ENCODE measurements around the gene ZSCAN16. TPM values are rescaled to one million over a fixed set of nuclear protein-coding genes. Genes with fewer than 3 reads are reported as not detected.

The ZSCAN16 gene
- total and polyA plus RNA-seq, 9 of the 15 experiments (the other 6 are each of a cell fraction or from before 2014, with no cell fraction given) = 0.08 TPM; not detected in 8

DNA sequence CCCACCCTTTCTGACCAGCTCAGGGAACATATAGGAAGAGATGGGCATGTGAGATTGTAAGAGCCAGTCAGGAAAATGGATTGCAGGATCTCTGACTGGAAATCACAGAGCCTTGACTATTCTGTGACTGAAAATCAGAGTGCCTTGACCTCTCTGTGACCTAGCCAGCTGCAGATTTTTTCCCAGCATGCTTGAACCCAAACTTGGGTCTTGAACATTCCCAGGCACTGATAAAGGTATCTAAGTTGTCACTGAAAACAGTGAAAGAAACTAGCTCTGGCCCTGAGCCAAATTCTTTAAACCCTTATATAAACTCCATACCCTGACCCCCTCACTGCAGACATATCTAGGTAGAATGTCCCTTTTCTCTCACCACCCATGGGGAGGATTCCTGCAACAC, 46.4 kb upstream of the ZSCAN16 start (continued):
- TF ChIP-seq, protein P1, sequence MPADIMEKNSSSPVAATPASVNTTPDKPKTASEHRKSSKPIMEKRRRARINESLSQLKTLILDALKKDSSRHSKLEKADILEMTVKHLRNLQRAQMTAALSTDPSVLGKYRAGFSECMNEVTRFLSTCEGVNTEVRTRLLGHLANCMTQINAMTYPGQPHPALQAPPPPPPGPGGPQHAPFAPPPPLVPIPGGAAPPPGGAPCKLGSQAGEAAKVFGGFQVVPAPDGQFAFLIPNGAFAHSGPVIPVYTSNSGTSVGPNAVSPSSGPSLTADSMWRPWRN (IDR thresholded peaks at IDR 0.05; ENCODE audit: low read depth) = no peak
- TF ChIP-seq NFIX (CRISPR knock-in tag; IDR thresholded peaks at IDR 0.05; ENCODE audit: low read depth) = peak; percentile 62
- TF ChIP-seq NFIC (IDR thresholded peaks at IDR 0.05) = peak; percentile 90
- no peak for TF ChIP-seq RBBP5 (IDR thresholded peaks at IDR 0.05; ENCODE audit: borderline replicate concordance, insufficient read depth, low read length, poor library complexity, severe bottlenecking)
- TF ChIP-seq PHB (CRISPR knock-in tag; IDR thresholded peaks at IDR 0.05) = no peak
- no peak for TF ChIP-seq KLF16 (IDR thresholded peaks at IDR 0.05)
- TF ChIP-seq, protein P2, sequence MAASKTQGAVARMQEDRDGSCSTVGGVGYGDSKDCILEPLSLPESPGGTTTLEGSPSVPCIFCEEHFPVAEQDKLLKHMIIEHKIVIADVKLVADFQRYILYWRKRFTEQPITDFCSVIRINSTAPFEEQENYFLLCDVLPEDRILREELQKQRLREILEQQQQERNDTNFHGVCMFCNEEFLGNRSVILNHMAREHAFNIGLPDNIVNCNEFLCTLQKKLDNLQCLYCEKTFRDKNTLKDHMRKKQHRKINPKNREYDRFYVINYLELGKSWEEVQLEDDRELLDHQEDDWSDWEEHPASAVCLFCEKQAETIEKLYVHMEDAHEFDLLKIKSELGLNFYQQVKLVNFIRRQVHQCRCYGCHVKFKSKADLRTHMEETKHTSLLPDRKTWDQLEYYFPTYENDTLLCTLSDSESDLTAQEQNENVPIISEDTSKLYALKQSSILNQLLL (CRISPR knock-in tag; IDR thresholded peaks at IDR 0.05; ENCODE audit: borderline replicate concordance) = no peak
- no peak for TF ChIP-seq ZNF445 (CRISPR knock-in tag; IDR thresholded peaks at IDR 0.05; ENCODE audit: low read depth)
- TF ChIP-seq PTBP1 (IDR thresholded peaks at IDR 0.05; ENCODE audit: low read depth, low read length) = no peak
- TF ChIP-seq RCOR1 (IDR thresholded peaks at IDR 0.05; ENCODE audit: borderline replicate concordance in 1 of 2, low read depth in 2 of 2, low read length in 2 of 2) = peak; percentile 75 to 86
- no peak for TF ChIP-seq LCOR (CRISPR knock-in tag; IDR thresholded peaks at IDR 0.05)
- TF ChIP-seq, protein P3, sequence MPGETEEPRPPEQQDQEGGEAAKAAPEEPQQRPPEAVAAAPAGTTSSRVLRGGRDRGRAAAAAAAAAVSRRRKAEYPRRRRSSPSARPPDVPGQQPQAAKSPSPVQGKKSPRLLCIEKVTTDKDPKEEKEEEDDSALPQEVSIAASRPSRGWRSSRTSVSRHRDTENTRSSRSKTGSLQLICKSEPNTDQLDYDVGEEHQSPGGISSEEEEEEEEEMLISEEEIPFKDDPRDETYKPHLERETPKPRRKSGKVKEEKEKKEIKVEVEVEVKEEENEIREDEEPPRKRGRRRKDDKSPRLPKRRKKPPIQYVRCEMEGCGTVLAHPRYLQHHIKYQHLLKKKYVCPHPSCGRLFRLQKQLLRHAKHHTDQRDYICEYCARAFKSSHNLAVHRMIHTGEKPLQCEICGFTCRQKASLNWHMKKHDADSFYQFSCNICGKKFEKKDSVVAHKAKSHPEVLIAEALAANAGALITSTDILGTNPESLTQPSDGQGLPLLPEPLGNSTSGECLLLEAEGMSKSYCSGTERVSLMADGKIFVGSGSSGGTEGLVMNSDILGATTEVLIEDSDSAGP (CRISPR knock-in tag; IDR thresholded peaks at IDR 0.05) = no peak
- no peak for TF ChIP-seq NR1H2 (CRISPR knock-in tag; IDR thresholded peaks at IDR 0.05)
- no peak for TF ChIP-seq GTF2E2 (tag; IDR thresholded peaks at IDR 0.05)
- TF ChIP-seq HNRNPK (IDR thresholded peaks at IDR 0.05; ENCODE audit: low read depth, low read length, poor library complexity, severe bottlenecking) = no peak
- no peak for TF ChIP-seq ZZZ3 (IDR thresholded peaks at IDR 0.05)
- TF ChIP-seq, protein P4, sequence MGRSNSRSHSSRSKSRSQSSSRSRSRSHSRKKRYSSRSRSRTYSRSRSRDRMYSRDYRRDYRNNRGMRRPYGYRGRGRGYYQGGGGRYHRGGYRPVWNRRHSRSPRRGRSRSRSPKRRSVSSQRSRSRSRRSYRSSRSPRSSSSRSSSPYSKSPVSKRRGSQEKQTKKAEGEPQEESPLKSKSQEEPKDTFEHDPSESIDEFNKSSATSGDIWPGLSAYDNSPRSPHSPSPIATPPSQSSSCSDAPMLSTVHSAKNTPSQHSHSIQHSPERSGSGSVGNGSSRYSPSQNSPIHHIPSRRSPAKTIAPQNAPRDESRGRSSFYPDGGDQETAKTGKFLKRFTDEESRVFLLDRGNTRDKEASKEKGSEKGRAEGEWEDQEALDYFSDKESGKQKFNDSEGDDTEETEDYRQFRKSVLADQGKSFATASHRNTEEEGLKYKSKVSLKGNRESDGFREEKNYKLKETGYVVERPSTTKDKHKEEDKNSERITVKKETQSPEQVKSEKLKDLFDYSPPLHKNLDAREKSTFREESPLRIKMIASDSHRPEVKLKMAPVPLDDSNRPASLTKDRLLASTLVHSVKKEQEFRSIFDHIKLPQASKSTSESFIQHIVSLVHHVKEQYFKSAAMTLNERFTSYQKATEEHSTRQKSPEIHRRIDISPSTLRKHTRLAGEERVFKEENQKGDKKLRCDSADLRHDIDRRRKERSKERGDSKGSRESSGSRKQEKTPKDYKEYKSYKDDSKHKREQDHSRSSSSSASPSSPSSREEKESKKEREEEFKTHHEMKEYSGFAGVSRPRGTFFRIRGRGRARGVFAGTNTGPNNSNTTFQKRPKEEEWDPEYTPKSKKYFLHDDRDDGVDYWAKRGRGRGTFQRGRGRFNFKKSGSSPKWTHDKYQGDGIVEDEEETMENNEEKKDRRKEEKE (IDR thresholded peaks at IDR 0.05; ENCODE audit: borderline replicate concordance in 1 of 2, control insufficient read depth in 1 of 2, low read depth in 2 of 2, low read length in 1 of 2) = no peak
- TF ChIP-seq XRCC5 (IDR thresholded peaks at IDR 0.05; ENCODE audit: low read depth, low read length) = no peak
- no peak for TF ChIP-seq TEAD4 (IDR thresholded peaks at IDR 0.05; ENCODE audit: low read length)
- TF ChIP-seq TEAD4 (CRISPR knock-in tag; IDR thresholded peaks at IDR 0.05; ENCODE audit: borderline replicate concordance) = no peak
- TF ChIP-seq NFRKB (IDR thresholded peaks at IDR 0.05; ENCODE audit: low read depth) = no peak
- TF ChIP-seq RBM15 (IDR thresholded peaks at IDR 0.05; ENCODE audit: insufficient read depth, low read length) = no peak
- TF ChIP-seq HDAC2 (IDR thresholded peaks at IDR 0.05) = peak; percentile 50; the same call in 1 of the 2 replicates
- TF ChIP-seq U2AF1 (optimal IDR thresholded peaks at IDR 0.05; ENCODE audit: low read depth, low read length) = no peak
